Measurements from ENCODE around the gene IL17RE. TPM values are rescaled to one million over a fixed set of nuclear protein-coding genes. Genes with fewer than 3 reads are reported as not detected.
A peak's percentile ranks its signal among the peaks of the same experiment; 100 is the strongest.

IL17RE gene
- total RNA-seq, 1 experiment from 2014 or later = 30.6 TPM

GRCh38 chr3:9903238-9903624 is 583 bp downstream of the IL17RE start:
- intact Hi-C loops (cut with micrococcal nuclease; ENCODE audit: unreplicated experiment) = no loop called here
- peaks cover 14% of the 10 kb centered on the region for H3K36me3 Mint-ChIP-seq (ENCODE audit: insufficient read depth, unreplicated experiment)
- CTCF ChIA-PET = interaction anchor here (1.0 to 1.2 kb wide), 2 partner anchors 9 to 10 kb away, joined by 3 read pairs; no protein-coding TSS in a partner anchor
- DNase-seq = no peak
- TF ChIP-seq CTCF (IDR thresholded peaks at IDR 0.05; ENCODE audit: unreplicated experiment) = no peak
- peaks cover 39% of the 10 kb centered on the region for H3K4me1 Mint-ChIP-seq (ENCODE audit: low read depth, unreplicated experiment)
- H3K9me3 Mint-ChIP-seq (ENCODE audit: low read depth, unreplicated experiment) = no peaks in the 10 kb centered on the region
- peak overlapping the region; percentile 42 for H3K27ac Mint-ChIP-seq (ENCODE audit: unreplicated experiment)
- BruUV-seq (replicated peaks) = TSS peak; percentile 51
- no peaks in the 10 kb centered on the region for H3K27me3 Mint-ChIP-seq (ENCODE audit: unreplicated experiment)
- peak overlapping the region; percentile 82 for H3K4me3 Mint-ChIP-seq (ENCODE audit: low read depth, unreplicated experiment)

GRCh38 chr3:9903904-9904303 is 1.3 kb downstream of the IL17RE start:
- DNase-seq = no peak
- Mint-ChIP-seq H3K27me3 (ENCODE audit: unreplicated experiment) (no peaks in the 10 kb centered on the region), H3K36me3 (ENCODE audit: insufficient read depth, unreplicated experiment) (peaks cover 14% of the 10 kb centered on the region), H3K4me1 (ENCODE audit: low read depth, unreplicated experiment) (peaks cover 32% of the 10 kb centered on the region), H3K27ac (ENCODE audit: unreplicated experiment) (no peak overlapping the region), H3K9me3 (ENCODE audit: low read depth, unreplicated experiment) (no peaks in the 10 kb centered on the region), H3K4me3 (ENCODE audit: low read depth, unreplicated experiment) (peak overlapping the region; percentile 82)
- no peak for TF ChIP-seq CTCF (IDR thresholded peaks at IDR 0.05; ENCODE audit: unreplicated experiment)
- intact Hi-C loops (cut with micrococcal nuclease; ENCODE audit: unreplicated experiment) = no loop called here
- CTCF ChIA-PET = no interaction called here
- no TSS peak for BruUV-seq (replicated peaks)

- H3K27ac Mint-ChIP-seq (ENCODE audit: unreplicated experiment) = no peak overlapping the region
Observed at GRCh38 chr3:9906480-9906879, 3.8 kb downstream of the IL17RE start.

GRCh38 chr3:9908286-9908685 is 5.6 kb downstream of the IL17RE start:
- Mint-ChIP-seq H3K4me3 (ENCODE audit: low read depth, unreplicated experiment) (no peak overlapping the region), H3K4me1 (ENCODE audit: low read depth, unreplicated experiment) (peaks cover 19% of the 10 kb centered on the region), H3K27ac (ENCODE audit: unreplicated experiment) (no peak overlapping the region), H3K9me3 (ENCODE audit: low read depth, unreplicated experiment) (no peaks in the 10 kb centered on the region), H3K27me3 (ENCODE audit: unreplicated experiment) (no peaks in the 10 kb centered on the region), H3K36me3 (ENCODE audit: insufficient read depth, unreplicated experiment) (peaks cover 22% of the 10 kb centered on the region)
- no peak for DNase-seq
- CTCF ChIA-PET = no interaction called here
- no peak for TF ChIP-seq CTCF (IDR thresholded peaks at IDR 0.05; ENCODE audit: unreplicated experiment)
- no TSS peak for BruUV-seq (replicated peaks)
- intact Hi-C loops (cut with micrococcal nuclease; ENCODE audit: unreplicated experiment) = no loop called here

More at GRCh38 chr3:9906480-9906879, 3.8 kb downstream of the IL17RE start:
- H3K4me1 Mint-ChIP-seq (ENCODE audit: low read depth, unreplicated experiment) = peaks cover 31% of the 10 kb centered on the region
- BruUV-seq (replicated peaks) = no TSS peak
- H3K9me3 Mint-ChIP-seq (ENCODE audit: low read depth, unreplicated experiment) = no peaks in the 10 kb centered on the region
- CTCF ChIA-PET = no interaction called here
- TF ChIP-seq CTCF (IDR thresholded peaks at IDR 0.05; ENCODE audit: unreplicated experiment) = no peak
- no peaks in the 10 kb centered on the region for H3K27me3 Mint-ChIP-seq (ENCODE audit: unreplicated experiment)
- no peak overlapping the region for H3K4me3 Mint-ChIP-seq (ENCODE audit: low read depth, unreplicated experiment)
- intact Hi-C loops (cut with micrococcal nuclease; ENCODE audit: unreplicated experiment) = no loop called here
- no peak for DNase-seq
- H3K36me3 Mint-ChIP-seq (ENCODE audit: insufficient read depth, unreplicated experiment) = peaks cover 26% of the 10 kb centered on the region

Measured in Calu3 (cell line).